CD4-positive, alpha-beta T cell treated with Interleukin-4 for 4 hours (primary cell): ENCODE data around the gene PRG3.
A peak's percentile ranks its signal among the peaks of the same experiment; 100 is the strongest.
"Not testable (repeated sequence)": the region's sequence is repeated elsewhere in the genome, so short reads cannot be mapped to it uniquely, and the experiment has no call there.

Experiments used
- DNase-seq: peaks from one replicate; pipeline ENCODE4 v3.0.0-alpha.2; 2020

The PRG3 gene

DNA sequence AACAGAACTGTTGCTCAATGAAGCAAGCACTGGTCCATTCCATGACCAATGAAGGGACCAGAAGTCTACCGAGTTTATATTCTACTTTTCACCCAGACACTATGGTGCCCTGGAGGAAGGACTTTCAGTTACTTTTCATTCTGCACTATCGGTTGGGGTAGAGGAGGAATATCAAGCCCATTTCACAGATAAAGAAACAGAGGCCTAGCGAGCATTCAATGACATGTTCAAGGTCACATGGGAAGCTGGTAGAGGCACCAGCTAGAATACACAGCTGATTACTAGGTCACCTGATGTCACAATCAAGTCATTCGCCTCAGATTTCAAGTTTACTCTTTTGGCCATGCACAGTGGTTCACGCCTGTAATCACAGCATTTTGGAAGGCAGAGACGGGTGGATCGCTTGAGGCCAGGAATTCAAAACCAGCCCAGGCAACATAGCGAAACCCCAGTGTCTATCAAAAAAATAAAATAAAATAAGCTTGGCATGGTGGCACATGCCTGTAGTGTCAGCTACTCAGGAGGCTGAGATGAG lies 27.1 kb upstream of the PRG3 start:
- DNase-seq = no peak

GRCh38 chr11:57407010-57407920 lies 26.3 kb upstream of the PRG3 start:
- no peak for DNase-seq

DNA sequence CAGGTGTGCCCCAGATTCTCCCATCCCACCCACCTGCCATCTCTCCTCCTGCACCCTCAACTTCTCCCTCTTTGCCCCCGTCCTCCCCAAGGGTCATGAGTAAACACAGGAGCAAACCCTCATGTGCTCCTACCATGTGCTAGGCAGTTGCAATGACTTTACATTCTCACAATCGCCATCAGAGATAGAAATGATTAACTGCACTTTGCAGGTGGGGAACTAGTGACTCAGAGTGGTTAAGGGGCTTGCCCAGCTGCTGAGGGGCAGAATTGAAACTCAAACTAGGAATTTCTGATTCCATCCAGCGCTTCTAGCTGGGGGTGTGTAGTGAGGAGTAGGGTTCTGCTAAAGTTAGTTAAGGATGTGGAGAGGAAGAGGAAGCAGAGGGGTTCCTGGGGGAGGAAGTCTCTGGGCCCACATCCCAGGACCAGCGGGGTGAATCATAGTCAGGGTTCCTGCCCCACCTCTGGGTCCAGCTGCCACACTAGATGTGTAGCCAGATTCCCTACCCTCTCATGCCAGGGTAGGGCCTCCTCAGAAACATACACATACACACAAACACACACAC lies 25.5 kb upstream of the PRG3 start:
- peak; percentile 17 for DNase-seq

DNA sequence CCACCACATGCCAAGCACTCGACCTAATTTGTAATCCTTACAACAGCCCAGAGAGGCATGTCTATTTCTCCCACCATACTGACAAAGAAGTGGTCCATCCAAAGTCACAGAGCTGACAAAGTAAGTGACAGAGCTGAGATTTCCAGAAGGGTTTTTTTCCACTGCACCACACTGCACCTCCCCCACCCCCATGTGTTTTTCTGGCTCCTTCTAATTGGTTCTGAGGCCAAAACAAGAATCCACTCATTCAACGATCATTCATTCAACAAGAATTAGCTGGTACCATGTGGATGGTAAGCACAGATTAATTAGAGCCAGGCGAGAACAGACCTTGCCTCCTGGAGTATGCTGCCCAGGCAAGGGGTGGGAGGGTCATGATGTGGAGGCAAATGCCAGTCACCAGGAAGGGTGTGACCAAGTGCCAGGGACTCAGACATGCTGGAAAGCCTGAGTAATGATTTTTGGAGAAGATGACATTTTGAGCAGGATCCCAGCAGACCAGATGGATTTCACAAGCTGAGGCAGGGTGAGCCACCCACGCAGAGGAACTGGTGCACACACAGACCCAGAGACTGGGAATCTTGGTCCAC lies 24.4 kb upstream of the PRG3 start:
- no peak for DNase-seq

- DNase-seq = no peak
Observed at GRCh38 chr11:57403802-57404147, 22.8 kb upstream of the PRG3 start.

- not testable (repeated sequence) for DNase-seq
Observed at GRCh38 chr11:57403003-57403801, 22.3 kb upstream of the PRG3 start.

GRCh38 chr11:57402188-57403002 lies 21.4 kb upstream of the PRG3 start:
- DNase-seq = no peak

DNA sequence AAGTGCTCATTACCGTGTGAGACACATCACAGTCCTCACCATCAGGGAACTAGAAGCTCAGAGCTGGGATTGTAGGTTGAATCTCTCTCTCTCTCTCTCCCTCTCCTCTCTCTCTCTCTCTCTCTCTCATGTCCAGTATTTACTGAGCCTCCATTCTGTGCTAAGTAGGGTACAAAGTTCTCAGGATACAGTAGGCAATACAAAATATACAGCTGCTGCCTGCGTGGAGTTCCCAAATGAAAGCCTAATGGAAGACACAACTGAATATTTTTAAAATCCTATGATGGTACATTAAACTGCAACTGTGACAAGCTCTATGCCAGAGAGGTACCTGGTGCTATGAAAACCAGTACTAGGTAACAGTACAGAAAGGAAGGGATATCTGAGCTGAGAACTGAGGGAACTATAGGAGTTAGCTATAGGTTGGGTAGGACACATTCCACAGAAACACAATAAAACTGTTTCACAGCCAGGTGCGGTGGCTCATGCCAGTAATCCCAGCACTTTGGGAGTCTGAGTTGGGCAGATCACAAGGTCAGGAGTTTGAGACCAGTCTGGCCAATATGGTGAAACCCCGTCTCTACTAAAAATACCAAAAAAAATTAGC lies 19.1 kb upstream of the PRG3 start:
- no peak for DNase-seq

DNA sequence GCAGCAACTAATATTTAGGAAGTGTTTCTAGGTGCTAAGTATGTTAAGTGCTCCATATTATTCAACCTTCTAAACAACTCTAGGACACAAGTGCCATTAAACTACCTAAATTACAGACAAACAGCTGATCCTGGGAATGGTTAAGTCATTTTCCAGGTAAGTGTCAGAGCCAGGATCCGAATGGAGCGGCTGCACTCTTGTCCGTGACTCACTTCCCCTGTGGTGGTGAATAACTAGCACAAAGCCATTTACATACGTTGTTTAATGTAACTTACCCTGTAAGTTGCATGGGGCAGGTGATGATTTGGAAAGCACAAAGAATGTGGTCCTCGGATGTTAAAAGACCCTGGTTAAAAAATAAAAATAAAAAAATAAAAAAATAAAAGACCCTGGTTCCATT lies 18.3 kb upstream of the PRG3 start:
- no peak for DNase-seq

- DNase-seq = no peak
Observed at GRCh38 chr11:57397394-57397990, 16.5 kb upstream of the PRG3 start.

- DNase-seq = no peak
Observed at GRCh38 chr11:57396744-57397143, 15.8 kb upstream of the PRG3 start.

GRCh38 chr11:57395905-57396623 lies 15.1 kb upstream of the PRG3 start:
- no peak for DNase-seq

DNA sequence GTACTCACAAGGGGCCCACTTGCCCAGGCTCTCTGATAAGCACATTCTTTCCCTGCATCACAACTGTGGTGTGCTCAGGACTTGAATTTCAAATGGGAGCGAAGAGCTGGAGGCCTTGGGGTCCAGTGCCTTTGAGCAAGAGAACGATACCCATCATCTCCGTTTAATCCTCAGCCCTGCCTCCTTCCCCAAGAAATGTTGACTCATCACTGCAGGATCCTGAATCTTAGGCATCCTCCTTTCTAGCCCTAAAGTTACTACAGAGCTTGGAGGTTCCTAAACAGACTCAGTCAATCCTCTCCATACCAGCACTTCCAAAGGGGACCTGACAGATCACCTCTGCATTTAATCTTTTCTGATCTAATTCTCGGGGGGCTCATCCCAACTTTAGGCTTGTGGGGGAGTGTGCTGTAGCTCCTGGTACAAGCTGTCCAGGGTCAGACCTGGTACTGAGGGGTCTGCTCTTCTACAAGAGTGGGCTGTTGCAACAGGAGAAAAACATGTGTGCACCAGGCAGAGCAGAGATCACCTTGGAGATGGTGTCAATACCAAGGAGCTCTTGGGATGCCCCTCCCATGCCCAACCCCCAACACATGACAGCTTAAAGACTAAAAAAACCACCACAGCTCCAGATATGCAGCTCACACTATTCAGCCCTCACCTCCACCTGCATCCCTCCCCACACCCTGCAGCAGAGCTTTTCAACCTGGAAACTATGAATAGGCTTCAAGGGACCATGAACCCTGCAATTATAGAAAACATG lies 13.4 kb upstream of the PRG3 start:
- DNase-seq = no peak

- DNase-seq = no peak
Observed at GRCh38 chr11:57392763-57393105, 11.8 kb upstream of the PRG3 start.

GRCh38 chr11:57392066-57392762 lies 11.3 kb upstream of the PRG3 start:
- no peak for DNase-seq

DNA sequence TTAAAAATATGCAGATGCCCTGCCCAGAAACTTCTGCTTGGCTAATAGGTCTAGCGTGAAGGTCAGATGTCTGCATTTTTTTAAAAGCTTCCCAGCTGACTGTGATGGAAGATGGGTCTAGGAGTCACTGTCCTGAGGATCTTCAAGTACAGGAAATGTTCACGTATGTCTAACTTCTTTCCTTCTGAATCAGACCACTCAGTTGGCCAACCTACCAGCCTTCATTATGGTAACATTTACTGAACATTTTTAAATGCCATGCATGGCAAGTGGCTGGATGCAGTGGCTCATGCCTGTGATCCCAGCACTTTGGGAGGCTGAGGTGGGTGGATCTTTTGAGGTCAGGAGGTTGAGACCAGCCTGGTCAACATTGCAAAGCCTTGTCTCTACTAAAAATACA lies 10.6 kb upstream of the PRG3 start:
- DNase-seq = no peak

- no peak for DNase-seq
Observed at GRCh38 chr11:57391111-57391510, 10.2 kb upstream of the PRG3 start.

DNA sequence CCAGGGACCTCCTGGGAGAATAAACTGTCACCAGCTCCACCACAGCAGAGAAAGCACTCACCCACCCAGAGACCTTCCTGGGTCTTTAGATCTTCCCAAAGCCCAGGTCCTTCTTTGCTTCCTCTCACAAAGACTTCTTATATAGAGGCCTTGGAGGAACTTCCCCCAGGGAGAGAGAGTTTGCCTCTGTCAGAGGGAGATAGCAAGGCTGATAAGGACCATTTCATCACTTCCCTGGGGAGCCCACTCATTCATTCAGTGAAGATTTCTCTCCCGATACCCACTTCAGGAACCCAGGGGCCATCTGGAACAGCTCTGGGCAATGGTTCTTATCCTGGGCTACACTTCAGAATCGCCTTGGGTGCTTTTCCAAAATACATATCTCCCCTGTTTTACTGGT lies 9.6 kb upstream of the PRG3 start, which contains the start of gene PRG2:
PRG2 (minus strand) TSS at position 116 of the 400 bp plus-strand sequence. CDS start 706 bp downstream, outside the sequence.
- DNase-seq = no peak
